Stimulated activated CD8-positive, alpha-beta memory T cell treated with anti-CD3 and anti-CD28 coated beads, Interleukin-4, amount 100 ng/mL, for 24 hours (primary cell): Measurements from ENCODE around the gene TNS1.

ENCODE experiments used
- DNase-seq: peaks from one replicate; pipeline ENCODE4 v3.0.0-alpha.2; 2020; ENCODE audit warnings: low read depth

Gene TNS1

DNA sequence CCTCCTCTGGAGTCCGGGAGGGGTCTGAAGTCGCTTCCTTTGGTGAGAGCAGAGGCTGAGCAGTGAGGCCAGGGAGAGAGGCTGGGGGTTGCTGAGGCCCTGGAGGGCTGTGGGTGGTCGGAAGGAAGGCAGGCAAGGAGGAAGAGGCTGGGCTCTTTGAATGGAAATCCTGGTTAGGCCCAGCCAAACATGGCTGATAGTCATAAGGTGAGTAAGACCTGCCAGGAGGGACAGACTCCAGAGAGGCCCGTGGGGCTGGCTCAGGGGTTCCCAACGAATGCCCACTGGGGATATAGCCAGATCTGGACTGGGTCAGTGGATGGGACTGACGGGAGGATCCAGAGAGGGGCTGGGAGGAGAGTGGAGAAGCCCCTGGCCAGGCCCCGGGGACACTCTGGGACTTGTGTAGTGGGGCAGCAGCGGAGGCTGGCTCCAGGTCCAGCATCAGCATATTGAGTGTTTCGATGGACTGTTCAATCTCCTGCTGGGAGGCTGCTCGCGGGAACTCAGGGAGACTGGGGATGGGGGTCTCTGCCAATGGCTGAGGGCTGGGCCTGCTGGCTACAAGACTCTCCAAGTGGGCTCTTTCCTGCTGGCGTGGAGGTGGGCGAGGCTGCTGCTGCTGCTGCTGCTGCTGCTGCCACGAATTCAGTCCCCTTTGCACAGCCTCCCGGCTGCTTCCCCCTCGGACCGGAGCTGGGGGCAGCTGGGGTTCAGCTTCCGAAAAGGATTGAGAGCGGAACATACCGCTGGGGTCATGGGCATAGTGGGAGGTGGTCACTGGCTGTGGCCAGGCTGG, 155.0 kb downstream of the TNS1 start:
- DNase-seq = no peak

DNA sequence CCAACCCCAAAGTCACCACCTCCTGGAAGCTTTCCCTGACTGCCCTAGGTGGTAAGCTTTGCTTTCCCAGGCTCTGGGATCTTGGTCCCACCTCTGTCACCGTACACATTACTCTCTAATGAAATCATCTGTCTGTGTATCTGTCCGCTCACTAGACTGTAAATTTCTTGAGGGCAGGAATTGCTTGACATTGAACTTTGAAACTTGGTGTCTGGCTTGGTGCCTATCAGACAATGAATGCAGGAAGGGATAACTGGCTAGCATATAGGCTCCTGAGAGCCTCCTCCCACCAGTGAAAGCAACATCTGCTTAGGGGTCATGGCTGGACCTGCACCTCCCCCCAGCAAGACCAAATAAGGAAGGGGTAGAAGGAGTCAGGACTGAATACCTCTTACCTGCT, 155.7 kb downstream of the TNS1 start:
- DNase-seq = no peak

DNA sequence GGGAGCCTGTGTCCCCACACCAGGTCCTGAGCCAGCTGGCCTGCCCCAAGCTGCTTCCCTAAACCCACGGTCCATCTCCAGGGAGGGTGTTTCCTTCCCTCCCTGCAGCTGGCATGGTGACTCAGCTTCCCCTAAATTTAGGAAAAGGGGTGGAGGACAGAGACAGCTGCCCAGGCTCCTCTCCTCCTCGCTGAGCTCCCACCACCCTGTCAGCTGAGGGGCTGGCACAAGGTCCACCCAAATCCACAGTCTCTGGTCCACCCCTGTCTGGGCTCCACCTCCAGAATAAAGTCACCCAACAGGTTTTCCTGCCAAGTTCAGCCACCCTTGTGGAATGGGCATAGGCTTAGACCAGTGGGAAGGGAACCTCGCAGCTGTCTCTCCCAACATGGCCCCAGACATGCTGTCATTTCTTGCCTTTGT, 156.5 kb downstream of the TNS1 start:
- DNase-seq = no peak

DNA sequence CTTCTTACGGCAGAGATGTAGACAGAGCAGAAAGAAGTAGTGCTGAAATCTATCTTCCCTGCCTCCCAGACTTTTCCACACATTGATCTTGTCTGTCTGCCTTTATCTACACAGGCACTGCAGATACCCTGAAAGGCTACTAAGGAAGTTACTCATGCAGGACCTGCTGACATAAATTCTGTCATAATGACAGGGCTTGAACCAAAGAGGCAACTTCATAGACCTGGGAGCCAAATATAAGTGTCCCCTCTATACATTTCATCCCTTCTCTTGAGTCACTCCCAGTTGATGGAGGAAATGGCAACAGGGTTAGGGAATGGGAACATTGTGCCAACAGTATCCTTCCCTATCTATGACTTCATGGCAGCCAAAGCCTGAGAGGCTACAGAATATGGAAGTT, 157.5 kb downstream of the TNS1 start:
- DNase-seq = no peak

DNA sequence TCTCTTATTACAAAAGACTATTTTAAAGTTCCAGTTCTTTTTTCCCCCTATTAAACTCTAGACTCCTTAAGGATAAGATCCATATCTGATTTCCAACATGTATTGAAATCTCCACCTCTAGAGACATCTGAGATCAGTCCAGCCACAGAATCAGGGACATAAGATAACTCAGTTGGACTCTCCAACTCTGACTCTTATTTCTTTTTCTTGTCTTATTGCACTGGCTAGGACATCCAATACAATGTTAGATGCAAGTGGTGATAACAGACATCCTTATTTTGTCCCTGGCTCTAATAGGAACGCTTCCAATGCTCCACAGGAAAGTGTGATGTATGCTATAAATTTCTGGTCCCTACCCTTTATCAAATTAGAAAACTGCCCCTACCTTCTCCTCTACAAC, 158.1 kb downstream of the TNS1 start:
- no peak for DNase-seq

DNA sequence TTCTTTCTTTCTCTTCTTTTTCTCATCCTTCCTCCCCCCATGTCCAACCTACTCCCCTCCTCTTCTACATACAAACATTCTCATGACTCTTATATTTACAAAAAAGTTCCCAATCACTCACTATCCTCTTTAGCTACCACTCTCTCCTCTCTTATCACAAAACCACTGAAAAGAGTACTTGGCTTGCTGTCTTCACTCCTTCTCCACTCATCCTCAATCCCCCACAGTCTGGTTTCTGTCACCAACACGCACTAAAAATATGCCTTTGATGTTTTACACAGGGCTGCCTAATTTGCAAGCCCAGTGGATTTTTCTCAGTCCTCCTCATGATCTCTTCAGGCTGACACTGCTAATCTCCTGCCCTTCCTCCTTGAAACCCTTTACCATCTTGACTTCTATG, 159.5 kb downstream of the TNS1 start:
- DNase-seq = no peak

DNA sequence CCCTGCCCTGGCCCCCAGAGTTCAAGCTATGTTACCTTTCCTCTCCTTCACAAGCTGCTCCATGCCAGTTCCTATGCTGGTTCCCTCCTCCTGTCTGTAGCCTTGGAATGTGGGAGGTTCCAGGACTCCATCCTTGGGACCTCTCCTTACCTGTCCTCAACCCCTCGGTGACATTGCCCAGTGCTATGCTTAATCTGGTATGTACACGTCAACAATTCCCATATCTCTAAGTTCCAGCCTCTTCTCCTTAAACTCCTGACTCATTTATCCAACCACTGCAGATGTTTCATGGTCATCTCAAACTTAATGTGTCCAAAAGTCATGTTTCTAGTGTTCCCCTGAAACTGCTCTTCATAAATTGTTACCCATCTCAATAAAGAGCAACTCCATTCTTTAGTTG, 160.8 kb downstream of the TNS1 start:
- DNase-seq = no peak

DNA sequence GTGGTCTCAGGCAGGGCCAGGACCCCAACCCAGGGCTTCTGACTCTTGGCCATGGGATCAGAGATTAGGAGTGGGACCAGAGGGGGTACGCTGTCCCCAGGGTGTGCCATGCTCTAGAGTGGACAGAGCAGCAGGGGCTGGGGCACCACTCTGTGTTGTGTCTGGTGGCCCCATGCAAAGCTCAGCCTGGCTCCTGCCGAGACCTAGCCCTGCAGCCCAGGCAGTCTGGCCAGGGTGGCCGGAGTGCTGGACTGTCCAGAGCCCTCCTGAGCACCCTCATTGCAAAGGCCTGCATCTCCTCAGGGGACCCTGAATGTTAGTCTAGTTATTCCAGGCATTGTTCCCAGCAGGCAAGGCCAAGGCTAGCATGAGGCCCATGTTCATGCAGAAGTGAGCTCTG, 162.3 kb downstream of the TNS1 start:
- no peak for DNase-seq

DNA sequence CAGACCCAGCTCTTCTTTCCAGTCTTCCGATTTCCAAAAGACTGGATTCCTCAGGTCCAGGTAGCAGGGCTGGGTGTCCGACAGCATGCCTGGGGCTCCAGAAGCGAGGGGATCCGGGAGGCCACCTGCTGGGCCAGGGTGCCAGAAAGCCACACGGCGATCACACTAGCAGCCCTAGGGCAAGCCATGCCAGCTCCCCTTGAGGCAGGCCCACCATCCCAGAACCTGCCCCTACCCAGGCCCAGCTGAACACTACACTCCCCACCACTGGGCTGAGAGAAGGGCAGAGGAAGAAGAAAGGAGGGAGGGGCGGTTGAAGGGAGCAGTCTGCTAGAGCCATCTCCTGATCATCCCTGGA, 163.1 kb downstream of the TNS1 start:
- no peak for DNase-seq

DNA sequence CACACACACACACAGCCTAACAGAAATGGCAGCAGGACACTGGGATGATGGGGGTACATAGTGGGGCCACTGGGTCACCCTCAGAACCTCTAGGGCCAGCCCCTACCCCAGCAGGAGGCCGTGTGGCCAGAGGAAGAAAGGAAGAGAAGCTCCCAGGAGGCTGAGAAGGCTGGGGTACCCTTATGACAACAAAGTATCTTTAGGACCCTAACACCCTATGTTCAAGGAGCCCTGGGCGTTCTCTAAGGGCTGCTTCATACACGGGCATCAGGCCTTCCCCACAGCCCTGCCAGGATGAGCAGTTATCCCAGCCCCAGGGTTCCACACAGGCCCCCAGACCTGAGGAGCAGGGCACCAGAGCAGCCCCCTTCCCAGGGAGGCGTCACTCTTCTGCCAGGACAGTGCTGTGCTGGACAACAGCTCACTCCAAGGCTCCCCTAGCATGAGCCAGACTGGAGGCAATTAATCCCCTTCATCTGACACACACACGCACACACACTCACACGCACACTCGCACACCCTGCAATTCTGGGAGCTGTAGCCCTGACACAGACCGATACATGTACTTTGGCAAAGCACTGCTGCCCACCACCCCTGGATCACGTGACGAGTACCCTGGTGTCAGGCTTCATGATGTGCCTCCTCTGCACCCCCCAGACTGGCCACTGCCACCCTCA, 163.6 kb downstream of the TNS1 start:
- no peak for DNase-seq

DNA sequence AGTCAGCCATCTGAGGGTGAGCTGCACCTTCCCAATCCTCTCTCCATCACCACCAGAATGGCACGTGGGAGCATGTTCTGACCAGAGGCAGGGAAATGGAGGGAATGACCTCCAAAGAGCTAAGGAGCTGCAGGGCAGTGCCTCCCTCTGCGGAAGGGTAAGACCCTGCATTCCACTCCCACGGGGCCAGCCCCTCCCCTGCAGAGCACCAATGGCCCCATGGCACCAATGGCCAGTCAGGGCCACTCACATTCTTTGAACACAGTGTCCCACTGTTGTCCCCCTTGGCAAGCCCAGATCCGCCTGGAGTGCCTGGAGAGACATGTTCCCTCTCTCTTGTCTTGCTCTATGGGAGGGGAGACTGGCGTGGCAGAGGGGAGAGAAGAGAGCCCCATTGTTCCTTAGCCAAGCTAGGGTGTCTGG, 164.4 kb downstream of the TNS1 start:
- DNase-seq = no peak

DNA sequence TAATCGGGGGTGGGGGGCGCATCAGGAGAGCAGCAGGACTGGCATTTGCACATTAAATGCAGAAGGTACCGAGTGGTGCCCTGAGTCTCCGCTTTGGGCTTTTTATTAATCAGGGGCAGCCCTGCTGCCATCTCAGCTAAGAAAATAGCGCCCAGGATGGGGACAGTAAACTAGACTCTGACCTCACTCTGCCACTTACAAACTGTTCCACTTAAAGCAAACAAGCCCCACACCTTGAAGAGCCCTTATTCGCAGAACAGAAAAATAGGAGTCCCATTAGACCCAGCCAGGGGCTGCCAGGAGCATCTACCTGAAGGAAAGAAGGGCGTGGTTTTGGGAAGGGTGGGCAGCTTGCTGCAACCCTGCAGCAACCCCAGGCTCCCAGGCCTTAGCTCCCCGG, 165.3 kb downstream of the TNS1 start:
- DNase-seq = no peak

DNA sequence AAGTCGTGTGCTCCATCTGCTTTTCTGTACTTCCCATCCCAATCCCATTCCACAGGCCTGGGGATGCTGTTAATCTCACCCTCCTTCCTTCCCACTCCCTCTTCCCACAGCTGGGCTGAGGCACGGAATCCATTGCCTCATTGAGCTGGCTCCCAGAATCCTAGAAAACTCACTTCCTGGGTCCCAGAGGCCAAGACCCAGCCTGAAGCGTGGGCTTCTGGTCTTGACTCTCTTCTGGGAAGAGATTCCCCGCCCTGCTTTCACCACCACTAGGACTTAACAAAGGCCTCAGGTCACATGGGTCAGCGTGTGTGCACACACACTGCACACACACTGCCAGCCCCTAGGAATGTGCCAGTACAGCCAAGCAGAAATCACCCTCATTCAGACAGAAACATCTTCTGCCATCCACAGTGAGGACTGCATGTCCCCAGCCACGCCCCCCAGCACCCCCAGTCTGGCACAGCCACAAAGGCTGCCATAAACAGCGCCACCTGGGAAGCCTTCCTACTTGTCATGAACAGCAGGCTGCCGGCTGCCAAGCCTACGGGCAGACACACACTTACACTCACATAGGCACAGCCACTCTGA, 165.8 kb downstream of the TNS1 start:
- no peak for DNase-seq

DNA sequence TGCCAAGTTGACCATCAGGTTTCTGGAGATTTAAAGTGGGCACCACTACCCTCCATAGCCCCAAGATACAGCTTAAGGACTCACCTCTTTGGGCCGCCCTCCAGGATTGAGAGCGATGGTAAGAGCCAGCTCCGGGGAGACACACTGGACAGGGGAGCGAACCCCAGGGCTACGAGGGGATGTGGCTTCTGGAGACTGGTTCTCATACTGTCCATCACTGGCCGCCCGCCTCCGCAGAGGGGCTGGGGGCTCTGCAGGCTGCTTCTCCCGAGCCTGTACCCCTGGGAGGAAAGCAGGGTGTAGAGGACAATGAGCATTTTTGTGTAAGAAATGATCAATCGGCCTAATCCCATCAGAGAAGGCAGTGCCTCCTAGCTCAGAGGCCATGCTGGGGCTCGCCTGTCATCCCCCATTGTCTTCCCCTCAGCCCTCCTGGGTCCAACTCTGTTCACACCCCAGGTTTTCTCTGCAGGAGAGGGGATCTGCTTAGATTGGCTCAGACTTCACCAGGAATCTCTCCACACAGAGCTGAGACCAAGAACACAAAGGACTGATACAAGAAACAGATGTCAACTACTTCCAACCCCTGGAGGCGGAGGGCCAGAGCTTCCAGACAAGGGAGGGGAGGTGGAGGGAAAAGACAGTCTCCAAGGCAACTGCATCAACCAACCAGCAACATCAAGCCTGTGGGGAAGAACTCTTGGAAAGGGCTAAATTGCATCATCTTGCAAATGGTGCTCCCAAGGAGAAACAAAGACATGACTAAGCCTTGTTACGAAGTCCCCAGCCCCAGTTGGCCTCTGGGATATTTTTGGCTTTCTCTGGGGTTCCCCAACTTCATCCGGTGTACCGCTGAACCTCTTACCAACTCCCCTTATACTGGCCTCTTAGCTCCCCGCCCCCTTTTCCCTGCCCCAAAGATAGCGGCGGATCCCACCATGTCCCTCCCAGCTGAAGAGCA, 166.6 kb downstream of the TNS1 start:
- DNase-seq = no peak

DNA sequence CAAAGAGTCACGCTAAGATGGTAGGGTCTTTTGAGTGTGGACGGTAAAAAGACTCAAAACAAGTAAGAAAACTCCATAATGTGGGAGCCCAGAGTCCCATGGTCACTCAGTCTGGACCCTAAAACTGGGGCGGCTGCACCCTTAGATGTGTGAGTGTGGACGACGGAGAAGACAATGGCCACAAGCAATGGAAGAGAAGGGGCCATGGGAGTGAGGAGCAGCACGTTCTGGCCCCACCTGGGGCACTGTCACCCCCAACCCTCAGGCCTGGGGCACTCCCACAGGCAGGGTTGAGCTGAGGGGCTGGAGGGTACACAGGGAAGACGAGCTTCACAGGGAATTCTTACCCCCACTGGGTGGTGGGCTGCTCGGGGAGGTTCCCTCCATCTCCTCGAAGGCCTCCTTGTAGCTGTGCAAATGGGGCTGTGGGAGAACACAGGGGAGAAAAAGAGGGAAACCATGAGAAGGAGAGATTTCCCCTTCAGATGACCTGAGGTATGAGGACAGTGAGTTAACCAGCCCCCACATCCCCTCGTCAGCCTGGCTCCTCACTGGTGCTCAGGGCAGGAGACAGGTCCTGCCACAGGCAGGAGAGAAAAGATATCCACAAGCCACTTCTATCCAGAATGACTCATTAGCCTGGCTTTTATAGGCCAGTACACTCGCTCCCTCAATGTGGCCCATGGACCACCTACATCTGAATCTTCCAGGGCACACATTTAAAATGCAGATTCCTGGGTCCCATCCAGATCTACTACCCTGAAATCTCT, 167.9 kb downstream of the TNS1 start:
- no peak for DNase-seq

DNA sequence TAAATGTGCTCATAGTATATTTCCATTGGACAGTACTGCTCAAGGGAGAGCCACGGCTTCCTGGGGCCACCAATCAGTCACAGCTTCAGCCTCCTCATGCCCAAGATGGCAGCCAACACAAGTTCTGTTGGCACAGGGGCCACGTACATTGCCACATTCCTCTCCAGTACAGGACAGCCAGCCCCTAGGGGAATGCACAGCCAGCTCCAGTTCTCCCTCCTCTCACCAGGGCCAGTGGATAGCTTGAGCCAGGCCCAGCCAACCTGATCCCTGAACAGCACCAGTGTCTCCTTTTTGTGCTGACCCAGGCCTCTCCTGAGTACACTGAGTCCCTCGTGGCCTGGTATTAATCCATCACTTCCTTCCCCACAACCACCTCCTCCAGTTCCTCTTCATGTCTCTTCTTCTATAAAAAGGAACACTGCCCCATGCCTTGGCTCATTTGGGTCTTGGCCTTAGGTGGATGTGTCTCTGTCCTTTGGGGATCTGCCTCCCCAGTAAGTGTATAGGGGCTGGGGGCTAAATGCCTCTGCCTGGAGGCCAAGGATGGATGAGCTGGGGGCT, 168.7 kb downstream of the TNS1 start:
- DNase-seq = no peak

DNA sequence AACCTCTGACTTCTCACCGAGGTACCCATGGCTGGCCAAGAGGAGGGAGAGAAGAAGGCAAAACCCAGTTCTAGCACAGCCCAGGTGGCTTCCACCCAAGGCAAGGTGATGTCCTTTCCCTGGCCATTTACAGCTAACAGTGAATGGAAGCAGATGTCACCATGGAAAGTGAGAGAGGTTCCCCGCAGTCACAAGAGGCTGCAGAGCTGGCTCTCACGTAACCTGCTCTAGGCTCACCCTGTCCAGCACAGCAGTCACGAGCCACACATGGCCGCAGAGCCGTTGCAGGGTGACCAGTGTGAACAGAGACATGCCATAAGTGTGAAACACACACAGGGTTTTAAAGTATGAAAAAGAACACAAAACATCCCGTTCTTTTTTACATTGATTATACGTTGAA, 169.4 kb downstream of the TNS1 start:
- DNase-seq = no peak

DNA sequence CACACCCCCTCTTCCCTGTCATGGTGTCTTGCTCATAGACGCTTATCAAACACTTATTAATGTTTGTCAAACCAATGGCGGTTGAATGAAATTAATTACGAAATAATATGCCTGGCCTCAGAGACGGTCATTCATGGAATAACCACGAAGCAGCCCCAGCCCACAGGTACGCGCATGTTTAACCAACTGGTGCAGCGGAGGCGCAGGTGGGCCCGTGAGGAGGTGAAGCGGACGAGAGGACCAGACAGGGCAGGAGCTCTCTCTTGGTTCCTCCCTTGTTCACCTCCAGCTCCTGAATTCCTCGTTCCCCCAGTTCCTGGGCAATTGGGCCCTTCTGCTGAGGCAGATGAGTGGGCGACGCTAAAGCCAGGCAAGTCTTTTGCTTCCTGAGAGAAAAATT, 169.8 kb downstream of the TNS1 start:
- DNase-seq = no peak

DNA sequence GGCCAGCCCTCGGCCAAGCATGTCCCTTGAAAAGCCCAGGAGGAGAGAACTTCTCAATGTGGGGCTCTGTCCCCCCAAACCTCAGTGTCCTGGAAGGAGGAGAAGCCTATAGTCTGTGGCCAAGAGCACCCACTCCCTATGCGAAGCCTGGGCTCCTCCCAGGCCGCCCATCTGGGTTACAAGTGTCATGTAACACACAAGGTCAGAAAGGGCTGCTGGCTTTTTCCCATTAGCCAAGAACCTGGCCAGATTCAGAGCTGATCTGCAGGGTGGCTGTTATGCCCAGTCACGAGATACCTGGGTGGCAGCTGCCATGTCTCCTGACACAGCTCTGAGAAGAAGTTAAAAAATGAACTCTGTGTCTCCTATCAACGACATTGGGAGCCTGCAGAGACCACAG, 170.7 kb downstream of the TNS1 start:
- no peak for DNase-seq

DNA sequence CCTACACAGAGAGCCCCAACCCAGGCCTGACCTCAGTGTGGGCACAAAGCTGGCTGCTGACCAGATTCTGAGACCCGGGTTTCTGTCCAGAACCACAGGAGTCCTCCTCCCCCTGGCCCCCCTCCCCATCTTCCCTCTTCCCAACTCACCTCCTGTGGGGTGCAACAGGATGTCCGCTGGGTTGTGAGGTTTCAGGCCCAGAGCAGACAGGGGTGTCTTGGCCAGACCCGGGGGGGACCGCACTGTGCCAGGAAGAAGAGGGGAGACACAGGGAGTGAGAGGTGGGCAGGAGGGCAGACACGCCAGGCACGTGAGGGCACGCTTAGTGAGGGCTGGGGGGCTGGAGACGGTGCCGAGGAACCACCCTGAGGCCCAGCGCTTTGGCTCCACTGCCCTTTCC, 171.5 kb downstream of the TNS1 start:
- no peak for DNase-seq

DNA sequence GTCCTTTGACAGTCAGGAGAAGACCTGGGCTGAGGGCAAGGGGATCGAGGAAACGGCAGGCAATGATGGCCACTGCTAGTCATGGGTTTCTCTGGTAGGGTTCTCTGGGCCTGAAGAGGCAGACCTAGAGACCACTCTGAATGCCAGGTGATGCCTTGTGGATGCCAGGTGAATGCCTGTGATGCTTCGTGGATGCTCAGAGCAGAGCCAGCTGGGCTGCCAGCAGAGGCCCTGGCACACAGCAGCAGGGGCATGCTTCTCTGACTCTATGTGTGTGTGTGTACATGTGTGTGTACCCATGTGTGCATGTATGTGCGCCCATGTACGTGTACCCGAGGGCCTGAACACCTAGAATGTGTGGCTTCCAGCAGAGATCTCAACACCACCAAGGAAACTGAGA, 172.0 kb downstream of the TNS1 start:
- no peak for DNase-seq
